K562 (cell line): Measurements from ENCODE around the gene ZNF490. TPM values are rescaled to one million over a fixed set of nuclear protein-coding genes. Genes with fewer than 3 reads are reported as not detected.

Experiments used
- DLX4 ChIP-seq: fragments of 250-450 bp; sonication (Bioruptor Pico); IDR thresholded peaks from 2 replicates; pipeline ENCODE4 v1.6.1; 2021; ENCODE audit warnings: mild to moderate bottlenecking
- KLF10 ChIP-seq: fragments of 250-450 bp; sonication (Bioruptor Pico); IDR thresholded peaks from 2 replicates; pipeline ENCODE4 v1.6.1; 2021; ENCODE audit warnings: matching md5 sums
- SMARCB1 ChIP-seq: IDR thresholded peaks from 2 replicates; pipeline ENCODE4 v1.6.1; 2011; ENCODE audit warnings: improper control_type of control experiment, low read depth; ENCODE audit not compliant: insufficient read length
- U2AF2 ChIP-seq: fragments of 200-400 bp; formaldehyde crosslinking; optimal IDR thresholded peaks from 2 replicates; pipeline ENCODE3; 2017; ENCODE audit warnings: low read depth, mild to moderate bottlenecking, low read length
- XRCC3 ChIP-seq: fragments of 450-650 bp; IDR thresholded peaks from 2 replicates; pipeline ENCODE4 v1.6.1; 2017; ENCODE audit warnings: mild to moderate bottlenecking, moderate library complexity
- ZNF280A ChIP-seq: fragments of 450-650 bp; IDR thresholded peaks from 2 replicates; pipeline ENCODE4 v1.6.1; 2018; ENCODE audit warnings: mild to moderate bottlenecking, low read depth; ENCODE audit not compliant: partially characterized antibody
- ZNF551 ChIP-seq: fragments of 250-450 bp; sonication (Bioruptor Pico); IDR thresholded peaks from 2 replicates; pipeline ENCODE4 v1.5.0; 2021; ENCODE audit warnings: mild to moderate bottlenecking, moderate library complexity
- ZNF696 ChIP-seq: fragments of 250-450 bp; sonication (Bioruptor Pico); conservative IDR thresholded peaks from 2 replicates; pipeline ENCODE4 v1.4.0; 2020; ENCODE audit warnings: mild to moderate bottlenecking, moderate library complexity
- ZNF75A ChIP-seq: fragments of 450-650 bp; formaldehyde crosslinking; IDR thresholded peaks from 2 replicates; pipeline ENCODE4 v1.4.0; 2020; ENCODE audit warnings: mild to moderate bottlenecking
- polyA plus RNA-seq, 8 experiments: library from polyadenylated mRNA; depleted of rRNA in 4 of 8; stranded (reverse) in 5 of 8; unstranded in 3 of 8; fragments of >200 nt; fragmentation: Nextera tagmentation in 2 of 8; fragmentation: Illumina TruSeq in 1 of 8; extraction: Ambion mirVana in 2 of 8; extraction: Trizol in 1 of 8; gene quantifications; 2 replicates each; pipeline versions ENCODE4 v1.2.1 to v1.2.3, GENCODE V29; 2011 to 2014; ENCODE audit warnings: inconsistent platforms in 1 of 8, missing spikeins in 1 of 8
- total RNA-seq, 7 experiments: library from RNA; depleted of rRNA in 6 of 7; stranded (reverse); fragments of >200 nt in 6 of 7; fragmentation: Illumina TruSeq in 2 of 7; extraction: Trizol in 2 of 7; gene quantifications; 2 replicates each; pipeline versions ENCODE4 v1.2.1 to v1.2.3, GENCODE V29; 2011 to 2021; ENCODE audit warnings: low replicate concordance in 1 of 7
- TF ChIP-seq, protein P1 (sequence below), 2 experiments: fragments of 450-650 bp; IDR thresholded peaks; 2 replicates each; pipeline ENCODE4 v1.6.1; 2016

The ZNF490 gene
- total and polyA plus RNA-seq, 9 of the 15 experiments (the other 6 are each of a cell fraction or from before 2014, with no cell fraction given): 0.90 to 8.3 (median 4.4) TPM

GRCh38 chr19:12581100-12581499, 29.5 kb downstream of the ZNF490 start (continued):
- no peak for TF ChIP-seq ZNF551 (CRISPR knock-in tag)
- TF ChIP-seq, protein P1, sequence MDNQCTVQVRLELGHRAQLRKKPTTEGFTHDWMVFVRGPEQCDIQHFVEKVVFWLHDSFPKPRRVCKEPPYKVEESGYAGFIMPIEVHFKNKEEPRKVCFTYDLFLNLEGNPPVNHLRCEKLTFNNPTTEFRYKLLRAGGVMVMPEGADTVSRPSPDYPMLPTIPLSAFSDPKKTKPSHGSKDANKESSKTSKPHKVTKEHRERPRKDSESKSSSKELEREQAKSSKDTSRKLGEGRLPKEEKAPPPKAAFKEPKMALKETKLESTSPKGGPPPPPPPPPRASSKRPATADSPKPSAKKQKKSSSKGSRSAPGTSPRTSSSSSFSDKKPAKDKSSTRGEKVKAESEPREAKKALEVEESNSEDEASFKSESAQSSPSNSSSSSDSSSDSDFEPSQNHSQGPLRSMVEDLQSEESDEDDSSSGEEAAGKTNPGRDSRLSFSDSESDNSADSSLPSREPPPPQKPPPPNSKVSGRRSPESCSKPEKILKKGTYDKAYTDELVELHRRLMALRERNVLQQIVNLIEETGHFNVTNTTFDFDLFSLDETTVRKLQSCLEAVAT (IDR thresholded peaks at IDR 0.05): no peak
- peak; percentile 45; the same call in 1 of the 2 replicates for TF ChIP-seq XRCC3
- TF ChIP-seq U2AF2: no peak
- TF ChIP-seq ZNF280A: peak; percentile 65
- no peak for TF ChIP-seq KLF10 (CRISPR knock-in tag)
- TF ChIP-seq DLX4 (CRISPR knock-in tag): no peak
- no peak for TF ChIP-seq ZNF696 (CRISPR knock-in tag)
- no peak for TF ChIP-seq SMARCB1
- peak; percentile 97 for TF ChIP-seq ZNF75A (CRISPR knock-in tag)
